Gastroesophageal sphincter (tissue), 4 donors: ENCODE data around the gene PARD3. TPM values are rescaled to one million over a fixed set of nuclear protein-coding genes. Genes with fewer than 3 reads are reported as not detected.

ENCODE experiments used
- ATAC-seq: fragments of 150-250 bp; one replicate; pipeline ENCODE4 v1.9.1; 2016; ENCODE audit warnings: mild to moderate bottlenecking, moderate library complexity
- H3K27ac ChIP-seq, 4 donors: fragments of 200-600 bp; sonication (generic) in 3 of 4; 1 replicate in 3 of 4; 2 replicates in 1 of 4; pipeline ENCODE4 v1.5.1; 2016 to 2019
- H3K27me3 ChIP-seq: fragments of 200-600 bp; sonication (generic); one replicate; pipeline ENCODE4 v1.5.1; 2019
- H3K36me3 ChIP-seq, 2 donors: fragments of 200-600 bp; sonication (generic); one replicate each; pipeline ENCODE4 v1.5.1; 2019; ENCODE audit warnings: control low read depth in 1 of 2
- H3K4me1 ChIP-seq, 3 donors: fragments of 200-600 bp; sonication (generic); 1 replicate in 2 of 3; 2 replicates in 1 of 3; pipeline ENCODE4 v1.5.1; 2016 to 2019; ENCODE audit warnings: control low read depth in 2 of 3
- H3K4me3 ChIP-seq, 2 donors: fragments of 200-600 bp; sonication (generic); one replicate each; pipeline ENCODE4 v1.5.1; 2019; ENCODE audit warnings: mild to moderate bottlenecking in 1 of 2, moderate library complexity in 1 of 2
- H3K9me3 ChIP-seq, 3 donors: fragments of 200-600 bp; sonication (generic); one replicate each; pipeline ENCODE4 v1.5.1; 2017 to 2019; ENCODE audit warnings: control low read depth in 2 of 3
- EP300 ChIP-seq: sonication (generic); formaldehyde crosslinking; IDR thresholded peaks from one replicate; pipeline ENCODE4 v1.6.1; 2017; ENCODE audit warnings: antibody characterized with exemption, mild to moderate bottlenecking
- POLR2A ChIP-seq, 2 donors: fragments of 450-650 bp; IDR thresholded peaks; one replicate each; pipeline ENCODE4 v1.6.1; 2017; ENCODE audit warnings: antibody characterized with exemption in 2 of 2, mild to moderate bottlenecking in 2 of 2, moderate library complexity in 1 of 2
- POLR2AphosphoS5 ChIP-seq: sonication (generic); formaldehyde crosslinking; IDR thresholded peaks from one replicate; pipeline ENCODE4 v1.6.1; 2017; ENCODE audit warnings: antibody characterized with exemption
- WGBS, 2 donors: methylation state at CpG; one replicate each; pipeline ENCODE4 v1.1.5; 2018; ENCODE audit warnings: low coverage in 1 of 2; 5-methylcytosine and 5-hydroxymethylcytosine counted together
- total RNA-seq, 4 donors: library from RNA; depleted of rRNA; stranded (reverse); fragments of >200 nt; gene quantifications; one replicate each; pipeline ENCODE4 v1.1.0, GENCODE V29; 2016
- TF ChIP-seq, protein P1 (sequence below), 4 experiments: fragments of 200-600 bp in 2 of 4; fragments of 450-650 bp in 2 of 4; sonication (generic) in 1 of 4; IDR thresholded peaks; one replicate each; pipeline ENCODE4 v1.5.1; 2017 to 2019; ENCODE audit warnings: antibody characterized with exemption in 4 of 4, mild to moderate bottlenecking in 2 of 4, moderate library complexity in 2 of 4

Gene PARD3
- total RNA-seq, 4 donors from 2014 or later: 101 to 127 (median 115) TPM

DNA sequence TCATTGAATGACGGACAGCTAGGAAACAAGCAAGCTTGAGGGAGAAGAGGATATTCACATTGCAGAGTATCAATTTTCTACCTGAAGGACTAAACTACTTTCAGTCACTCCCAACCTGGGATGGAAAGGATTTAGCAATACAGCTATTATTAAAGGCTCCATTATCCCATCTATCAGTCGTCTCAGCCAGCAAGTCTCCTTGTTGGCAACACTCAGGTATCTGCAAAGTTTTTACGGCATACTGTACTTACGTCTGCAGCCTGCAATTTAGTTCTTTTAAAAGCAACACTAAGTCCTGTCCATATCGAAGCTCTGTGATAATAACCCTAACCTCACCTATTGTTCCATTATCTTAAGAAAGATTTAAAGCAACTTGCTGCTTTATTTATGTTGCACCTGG, 689.4 kb downstream of the PARD3 start:
- H3K27ac ChIP-seq: no peak overlapping the region
- peaks cover 4 to 34% (median 7%) of the 10 kb centered on the region in 3 donors for H3K4me1 ChIP-seq
- ATAC-seq: no peak
- WGBS, 2 donors: 46 to 57% methylated on average over 5 of the region's 5 CpGs
- H3K27me3 ChIP-seq: no peaks in the 10 kb centered on the region
- H3K9me3 ChIP-seq: no peaks in the 10 kb centered on the region
- TF ChIP-seq POLR2A (IDR thresholded peaks at IDR 0.05) (no peak), POLR2AphosphoS5 (no peak), EP300 (no peak)
- TF ChIP-seq, protein P1, sequence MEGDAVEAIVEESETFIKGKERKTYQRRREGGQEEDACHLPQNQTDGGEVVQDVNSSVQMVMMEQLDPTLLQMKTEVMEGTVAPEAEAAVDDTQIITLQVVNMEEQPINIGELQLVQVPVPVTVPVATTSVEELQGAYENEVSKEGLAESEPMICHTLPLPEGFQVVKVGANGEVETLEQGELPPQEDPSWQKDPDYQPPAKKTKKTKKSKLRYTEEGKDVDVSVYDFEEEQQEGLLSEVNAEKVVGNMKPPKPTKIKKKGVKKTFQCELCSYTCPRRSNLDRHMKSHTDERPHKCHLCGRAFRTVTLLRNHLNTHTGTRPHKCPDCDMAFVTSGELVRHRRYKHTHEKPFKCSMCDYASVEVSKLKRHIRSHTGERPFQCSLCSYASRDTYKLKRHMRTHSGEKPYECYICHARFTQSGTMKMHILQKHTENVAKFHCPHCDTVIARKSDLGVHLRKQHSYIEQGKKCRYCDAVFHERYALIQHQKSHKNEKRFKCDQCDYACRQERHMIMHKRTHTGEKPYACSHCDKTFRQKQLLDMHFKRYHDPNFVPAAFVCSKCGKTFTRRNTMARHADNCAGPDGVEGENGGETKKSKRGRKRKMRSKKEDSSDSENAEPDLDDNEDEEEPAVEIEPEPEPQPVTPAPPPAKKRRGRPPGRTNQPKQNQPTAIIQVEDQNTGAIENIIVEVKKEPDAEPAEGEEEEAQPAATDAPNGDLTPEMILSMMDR (IDR thresholded peaks at IDR 0.05): no peak
- H3K36me3 ChIP-seq: peaks cover 0 to 14% of the 10 kb centered on the region in 2 donors
- H3K4me3 ChIP-seq: no peak overlapping the region

DNA sequence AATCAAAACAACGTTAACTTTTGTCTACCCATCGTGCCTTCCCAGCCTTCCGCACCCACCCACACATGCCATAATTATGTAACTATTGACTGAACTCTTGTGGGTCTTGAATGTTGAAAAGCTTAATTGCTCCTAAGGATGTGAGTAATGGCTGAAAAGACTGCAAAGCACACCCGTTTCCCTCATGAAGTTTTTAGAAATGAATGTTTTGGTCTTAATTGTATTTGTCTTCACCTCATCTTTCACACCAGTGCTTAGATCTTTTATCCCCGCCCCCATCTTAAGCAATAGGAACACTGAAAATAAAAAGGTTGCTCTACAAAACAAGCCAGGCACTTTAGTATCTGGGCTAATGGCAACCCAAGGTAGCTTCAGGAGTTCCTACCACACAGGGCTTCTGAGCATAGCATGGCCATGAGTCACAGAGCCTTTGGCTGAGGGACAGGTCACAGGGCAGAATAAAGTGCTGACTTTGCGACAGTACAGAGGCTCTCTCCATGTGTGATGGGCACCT, 690.5 kb downstream of the PARD3 start:
- Histone ChIP-seq H3K36me3 (peaks cover 0 to 6% of the 10 kb centered on the region in 2 donors), H3K4me3 (no peak overlapping the region), H3K27me3 (no peaks in the 10 kb centered on the region), H3K9me3 (no peaks in the 10 kb centered on the region), H3K27ac (no peak overlapping the region), H3K4me1 (peaks cover 4 to 34% (median 7%) of the 10 kb centered on the region in 3 donors)
- TF ChIP-seq, protein P1 (IDR thresholded peaks at IDR 0.05): no peak
- no peak for TF ChIP-seq EP300
- TF ChIP-seq POLR2AphosphoS5: no peak
- TF ChIP-seq POLR2A (IDR thresholded peaks at IDR 0.05): no peak
- WGBS, 2 donors: 75 to 86% methylated on average over 6 of the region's 6 CpGs
- ATAC-seq: no peak

DNA sequence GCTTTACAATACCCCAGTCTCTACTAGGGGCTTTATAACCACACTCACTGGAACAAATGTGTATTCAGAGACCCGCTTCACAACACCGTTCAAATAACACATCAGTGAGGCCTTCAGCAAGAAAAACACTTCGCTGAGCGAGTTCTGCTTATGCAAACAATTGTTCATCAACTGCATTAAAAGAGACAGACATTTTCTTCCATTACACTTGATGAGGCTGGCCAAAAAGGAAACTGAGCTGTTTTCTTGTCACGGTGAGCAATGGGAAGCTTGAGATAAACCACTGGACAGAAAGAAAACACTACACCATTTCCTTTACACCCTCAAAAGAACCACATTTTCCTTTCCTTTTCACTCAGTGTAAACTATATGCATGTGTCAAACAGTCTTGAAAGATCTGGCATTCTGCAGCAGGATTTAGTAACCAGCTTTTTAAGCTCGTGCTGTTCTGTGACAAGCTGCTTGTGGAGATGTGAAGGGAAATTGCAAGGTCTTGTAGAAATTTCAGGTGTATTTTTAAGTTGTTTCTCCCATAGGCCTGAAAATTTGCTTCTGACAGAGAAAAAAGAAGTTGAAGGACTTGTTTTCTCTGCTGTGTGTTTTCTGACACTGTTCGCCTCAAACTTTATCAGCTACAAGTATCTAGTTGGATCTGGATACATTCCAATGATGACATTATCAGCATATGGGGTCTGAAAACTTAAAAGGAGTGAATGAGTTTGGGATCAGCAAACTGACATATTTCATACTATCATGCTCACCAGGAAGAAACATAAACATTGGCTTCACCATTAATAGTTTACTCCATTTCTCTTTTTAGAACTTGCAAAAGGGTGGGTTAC, 693.1 kb downstream of the PARD3 start:
- peaks cover 4 to 40% (median 7%) of the 10 kb centered on the region in 3 donors for H3K4me1 ChIP-seq
- H3K27ac ChIP-seq: peak overlapping the region in 1 of 4 donors; percentile 6
- H3K4me3 ChIP-seq: no peak overlapping the region
- TF ChIP-seq POLR2AphosphoS5 (no peak), EP300 (no peak), POLR2A (IDR thresholded peaks at IDR 0.05) (no peak)
- TF ChIP-seq, protein P1 (IDR thresholded peaks at IDR 0.05): no peak
- H3K9me3 ChIP-seq: no peaks in the 10 kb centered on the region
- no peaks in the 10 kb centered on the region for H3K27me3 ChIP-seq
- WGBS, 2 donors: 21 to 28% methylated on average over 5 to 7 of the region's 7 CpGs
- H3K36me3 ChIP-seq: peaks cover 0 to 20% of the 10 kb centered on the region in 2 donors
- ATAC-seq: no peak

DNA sequence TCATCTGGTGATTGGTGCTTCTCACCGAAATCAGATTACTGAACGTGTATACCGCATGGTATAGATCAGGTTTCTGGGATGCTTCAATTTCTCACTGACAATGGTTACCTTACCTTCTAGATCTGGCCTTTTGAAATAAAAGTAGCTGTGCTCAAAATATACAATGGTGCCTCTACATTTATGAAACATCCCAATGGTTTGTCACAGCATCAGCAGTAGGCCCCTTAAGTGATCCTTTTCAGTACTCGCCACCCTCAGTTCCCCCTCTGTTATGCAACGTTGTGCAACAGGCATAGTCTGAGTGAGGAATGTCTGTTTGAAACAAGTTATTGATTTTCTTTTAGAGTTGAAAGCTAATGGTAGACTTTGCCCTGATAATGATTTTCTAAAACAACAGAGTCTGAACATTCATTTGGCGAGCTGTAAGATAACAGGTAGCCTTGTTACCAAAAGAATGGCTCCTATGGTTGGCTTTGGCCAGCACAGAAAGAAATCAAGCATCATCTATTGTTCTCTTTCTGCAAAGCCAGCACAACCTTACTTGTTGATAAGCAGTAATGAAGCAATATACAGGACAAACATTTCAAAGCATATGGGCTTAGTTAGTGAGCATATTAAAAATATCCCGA, 693.9 kb downstream of the PARD3 start:
- H3K36me3 ChIP-seq: peaks cover 0 to 20% of the 10 kb centered on the region in 2 donors
- no peak for ATAC-seq
- WGBS, 2 donors: 79 to 92% methylated on average over 6 of the region's 7 CpGs
- H3K27me3 ChIP-seq: no peaks in the 10 kb centered on the region
- H3K27ac ChIP-seq: no peak overlapping the region
- no peak overlapping the region for H3K4me3 ChIP-seq
- H3K9me3 ChIP-seq: no peaks in the 10 kb centered on the region
- no peak for TF ChIP-seq POLR2A (IDR thresholded peaks at IDR 0.05)
- no peak for TF ChIP-seq EP300
- TF ChIP-seq POLR2AphosphoS5: no peak
- TF ChIP-seq, protein P1 (IDR thresholded peaks at IDR 0.05): no peak
- peaks cover 4 to 41% (median 7%) of the 10 kb centered on the region in 3 donors for H3K4me1 ChIP-seq
